HG03159 (cell line): ENCODE results near the gene PRKN.

Experiments
- ATAC-seq: cut with Tn5 transposase; IDR thresholded peaks from one replicate; pipeline ENCODE4 v1.9.1; 2021; ENCODE audit warnings: mild to moderate bottlenecking, moderate library complexity; ENCODE audit not compliant: unreplicated experiment

Gene PRKN

DNA sequence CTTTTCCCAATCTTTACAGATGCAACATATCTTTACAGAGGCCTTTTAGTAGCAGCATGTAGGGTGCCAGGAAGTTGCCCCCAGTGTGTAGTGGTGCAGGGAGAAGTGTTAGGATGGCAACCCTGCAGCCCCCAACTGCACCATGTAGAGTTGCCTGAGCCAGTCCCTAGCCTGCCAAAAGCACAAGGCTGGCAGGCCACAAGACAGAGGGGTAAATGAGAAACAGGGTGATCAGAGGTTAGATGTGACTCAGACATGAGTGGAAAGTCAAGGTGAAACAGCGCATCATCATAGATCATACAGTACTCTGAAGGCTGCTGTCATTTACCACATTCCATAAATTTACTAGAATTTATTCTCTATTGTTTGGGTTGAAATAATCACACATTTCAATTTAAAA lies 467.5 kb downstream of the PRKN start:
- ATAC-seq = no peak

DNA sequence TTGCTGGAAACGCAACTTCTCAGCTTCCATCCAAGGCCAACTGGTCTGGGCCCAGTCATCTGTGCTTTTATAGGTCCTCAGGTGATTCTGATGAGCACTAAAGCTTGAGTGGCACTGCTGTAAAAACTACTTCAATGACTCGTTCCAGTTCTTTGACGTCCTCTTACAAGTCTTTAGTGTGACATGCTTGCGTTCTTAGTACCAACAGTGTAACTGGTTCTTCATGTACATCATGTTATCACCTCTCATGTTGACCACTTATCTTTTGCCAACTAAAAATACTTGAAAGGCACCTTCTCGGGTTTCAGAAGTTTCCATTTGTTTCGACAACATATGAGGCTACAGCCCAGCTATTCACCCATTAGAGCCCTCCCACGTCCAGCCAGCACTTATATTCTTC lies 468.9 kb downstream of the PRKN start:
- no peak for ATAC-seq

DNA sequence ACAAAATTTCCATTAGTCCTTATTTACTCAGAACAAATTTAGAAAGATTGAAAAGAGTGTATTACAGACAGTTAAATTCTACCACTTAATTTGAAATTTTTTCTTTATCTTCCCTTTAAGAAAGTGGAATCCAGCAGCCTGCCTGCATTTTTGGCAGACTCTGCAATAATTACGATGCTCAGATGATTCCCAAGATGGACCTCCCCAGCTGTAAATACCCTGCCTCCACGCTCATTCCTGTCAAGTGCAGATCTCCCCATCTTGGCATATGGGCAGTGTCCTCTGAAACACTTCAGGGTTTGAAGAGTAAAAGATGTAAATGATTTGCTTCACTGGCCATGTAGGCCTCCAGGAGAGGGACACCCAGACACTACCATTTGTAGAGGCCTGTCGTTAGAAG lies 471.2 kb downstream of the PRKN start:
- ATAC-seq = no peak

DNA sequence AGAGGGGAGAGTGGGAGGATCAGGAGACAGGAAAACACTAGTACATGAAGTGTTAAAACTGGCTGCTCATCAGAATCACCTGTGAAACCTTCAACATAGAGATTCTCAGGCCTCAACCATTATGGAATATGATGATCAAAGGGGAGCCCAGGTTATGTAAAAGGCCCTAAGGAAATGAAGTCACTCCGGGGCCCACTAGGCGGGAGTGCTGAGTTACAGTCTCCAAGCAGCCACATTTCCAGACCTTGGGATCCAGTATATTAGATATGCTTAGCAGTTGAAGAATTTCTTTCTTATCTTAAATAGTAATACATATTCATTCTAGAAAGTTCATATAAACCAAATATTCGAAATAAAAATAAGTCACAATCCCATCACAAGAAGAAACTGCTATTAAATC lies 476.3 kb downstream of the PRKN start:
- ATAC-seq = no peak

DNA sequence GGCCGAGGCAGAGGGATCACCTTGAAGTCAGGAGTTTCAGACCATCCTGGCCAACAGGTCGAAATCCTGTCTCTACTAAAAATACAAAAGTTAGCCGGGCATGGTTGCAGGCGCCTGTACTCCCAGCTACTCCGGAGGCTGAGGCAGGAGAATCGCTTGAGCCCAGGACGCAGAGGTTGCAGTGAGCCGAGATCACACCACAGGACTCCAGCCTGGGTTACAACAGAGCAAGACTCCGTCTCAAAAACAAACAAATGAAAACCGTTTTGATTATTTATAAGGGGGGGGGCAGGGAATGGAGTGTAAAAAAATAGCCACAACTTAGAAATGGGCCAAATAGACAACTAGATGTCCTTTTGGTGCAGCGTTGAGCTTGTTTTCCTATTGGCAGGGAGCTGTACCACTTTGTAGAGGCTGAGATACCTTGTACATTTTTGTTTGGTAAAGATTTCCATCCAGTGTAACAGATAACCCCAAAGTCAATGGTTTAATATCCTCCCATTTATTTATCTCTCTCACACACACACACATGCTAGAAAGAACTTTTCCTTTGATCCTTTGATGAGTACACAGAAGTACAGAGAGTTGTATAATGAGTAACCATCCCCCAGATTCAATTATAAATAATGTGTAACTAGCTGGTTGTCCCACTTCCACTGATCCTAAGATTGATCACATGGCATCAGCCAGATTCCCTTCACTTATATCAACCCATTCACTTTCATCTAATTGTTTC lies 477.5 kb downstream of the PRKN start:
- ATAC-seq = no peak

DNA sequence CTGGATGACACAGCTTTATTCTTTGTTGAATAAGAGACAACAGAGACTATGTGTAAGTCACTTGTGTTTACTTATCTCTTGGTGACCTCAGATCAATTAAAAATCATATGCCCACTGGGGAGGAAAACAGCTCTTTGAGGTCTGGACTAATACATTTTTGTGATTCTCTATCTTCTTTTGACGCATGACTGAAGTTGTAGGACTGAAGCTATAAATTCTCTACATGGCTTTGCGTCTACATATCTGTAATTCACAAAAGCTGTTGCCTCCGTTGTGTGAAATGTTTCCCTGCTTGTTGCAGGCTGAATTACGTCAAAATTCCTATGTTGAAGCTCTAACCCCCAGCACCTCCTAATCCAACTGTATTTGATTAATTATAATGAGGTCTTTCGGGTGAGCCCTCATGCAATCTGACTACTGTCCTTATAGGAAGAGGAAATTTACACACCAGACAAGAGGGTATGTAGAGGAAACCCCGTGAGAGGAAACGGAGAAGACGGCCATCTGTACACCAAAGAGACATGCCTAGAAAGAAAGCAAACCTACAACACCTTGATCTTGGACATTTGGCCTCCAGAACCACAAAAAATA lies 481.6 kb downstream of the PRKN start:
- ATAC-seq = no peak

DNA sequence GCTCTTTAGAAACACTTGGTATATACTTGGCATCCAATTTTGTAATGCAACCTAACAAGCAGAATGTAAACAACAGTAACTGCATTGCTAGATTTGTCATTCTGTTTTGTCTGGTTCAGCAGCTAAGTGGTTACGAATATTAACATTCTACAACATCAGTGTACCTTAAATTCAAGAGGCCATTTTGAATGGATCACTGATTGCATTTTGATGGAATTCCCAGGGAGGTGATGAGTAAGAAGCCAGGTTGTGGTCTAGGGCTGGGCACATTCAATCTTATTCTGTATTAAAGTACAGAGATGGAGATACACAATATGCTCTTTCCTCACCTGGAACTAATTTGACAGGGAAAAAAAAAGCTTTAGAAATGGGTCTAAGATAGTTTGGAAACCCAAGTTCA lies 483.5 kb downstream of the PRKN start:
- no peak for ATAC-seq

DNA sequence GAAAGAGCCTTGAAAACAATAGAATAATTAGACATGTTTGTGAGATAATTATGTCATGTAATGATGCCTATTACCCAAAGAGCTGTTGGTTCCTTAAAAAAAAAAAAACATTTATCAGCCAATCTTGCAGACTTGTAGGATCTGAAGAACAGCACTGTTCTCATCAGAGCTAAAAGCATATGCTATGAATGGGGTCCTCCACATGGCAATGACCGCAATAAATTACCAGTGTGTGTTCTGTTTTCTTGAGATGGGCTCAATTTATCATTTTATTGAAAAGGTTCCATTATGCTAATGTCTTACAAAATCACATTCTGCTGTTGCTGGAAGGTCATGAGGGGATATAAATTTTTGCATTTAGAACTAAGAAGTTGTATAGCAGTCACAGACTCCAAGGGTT lies 484.7 kb downstream of the PRKN start:
- no peak for ATAC-seq

DNA sequence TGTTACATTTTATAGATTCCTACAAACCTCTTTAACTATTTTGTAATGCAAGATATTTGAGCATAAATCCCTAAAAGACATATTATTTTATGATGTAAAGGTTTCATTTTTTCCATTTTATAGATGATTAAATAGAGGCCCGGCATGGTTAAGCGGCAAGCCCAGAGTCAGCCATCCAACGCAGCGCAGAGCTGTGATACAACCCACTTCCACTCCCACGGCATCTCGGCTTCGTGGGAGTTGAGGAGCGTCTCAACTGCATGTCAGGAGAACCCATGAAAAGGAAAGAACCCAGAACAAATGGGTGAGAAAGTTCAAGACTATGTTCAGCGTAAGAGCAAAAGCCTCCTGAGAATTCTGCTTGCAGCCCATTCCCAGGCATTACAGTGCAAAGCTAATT lies 488.2 kb downstream of the PRKN start:
- ATAC-seq = no peak

DNA sequence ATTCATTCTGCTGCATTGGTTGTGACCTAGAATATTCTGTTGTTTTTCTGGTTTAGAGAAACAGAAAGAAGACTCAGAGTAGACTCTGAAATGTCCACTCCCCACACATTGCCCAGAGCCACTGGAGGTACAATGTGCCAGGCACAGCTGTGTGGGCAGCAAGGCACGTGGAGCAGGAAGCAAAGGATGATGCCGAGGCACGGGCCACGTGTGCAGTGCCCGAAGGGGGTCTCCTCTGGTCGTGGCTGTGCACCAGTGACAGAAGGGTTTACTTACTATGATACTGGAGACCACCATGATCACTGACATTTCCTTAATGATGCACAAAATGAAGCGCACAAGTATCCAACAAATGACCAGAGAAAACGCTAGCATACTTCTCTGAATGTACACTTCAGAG lies 488.9 kb downstream of the PRKN start:
- no peak for ATAC-seq

DNA sequence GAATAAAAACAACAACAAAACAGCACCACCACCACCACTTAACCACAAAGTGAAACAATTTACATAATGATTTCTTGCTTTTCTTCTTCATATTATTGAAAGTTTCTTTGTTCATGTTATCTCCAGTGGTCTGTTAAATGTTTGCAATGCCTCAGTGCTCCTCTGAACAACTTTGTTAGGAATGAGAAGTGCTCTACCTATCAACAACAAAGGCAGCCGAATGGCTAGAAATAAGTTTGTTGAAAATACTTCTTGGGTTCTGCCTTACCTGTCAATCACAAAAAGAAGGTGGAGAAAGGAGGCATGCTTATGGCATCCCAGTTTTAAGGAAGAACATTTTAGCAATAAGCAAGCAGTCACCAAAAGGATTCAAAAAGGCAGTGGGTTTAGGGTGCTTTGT lies 490.2 kb downstream of the PRKN start:
- no peak for ATAC-seq

DNA sequence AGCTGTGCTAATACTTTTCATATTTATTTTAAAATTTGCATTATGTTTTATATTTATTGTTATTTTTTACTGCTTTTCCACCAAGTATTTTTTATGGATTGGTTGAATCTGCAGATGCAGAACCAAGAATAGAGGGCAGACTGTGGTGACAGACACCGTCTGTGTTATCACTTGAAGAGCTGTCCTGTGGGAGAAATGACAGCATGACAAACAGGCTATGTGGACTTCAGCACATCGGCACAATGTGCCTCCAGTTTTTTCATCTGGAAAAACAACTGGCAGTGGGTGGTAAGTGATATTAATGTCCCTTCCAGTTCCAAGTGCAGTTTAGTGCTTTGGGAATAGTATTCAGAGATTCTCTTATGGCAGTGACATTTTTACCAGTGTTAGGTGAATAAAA lies 492.9 kb downstream of the PRKN start:
- no peak for ATAC-seq

DNA sequence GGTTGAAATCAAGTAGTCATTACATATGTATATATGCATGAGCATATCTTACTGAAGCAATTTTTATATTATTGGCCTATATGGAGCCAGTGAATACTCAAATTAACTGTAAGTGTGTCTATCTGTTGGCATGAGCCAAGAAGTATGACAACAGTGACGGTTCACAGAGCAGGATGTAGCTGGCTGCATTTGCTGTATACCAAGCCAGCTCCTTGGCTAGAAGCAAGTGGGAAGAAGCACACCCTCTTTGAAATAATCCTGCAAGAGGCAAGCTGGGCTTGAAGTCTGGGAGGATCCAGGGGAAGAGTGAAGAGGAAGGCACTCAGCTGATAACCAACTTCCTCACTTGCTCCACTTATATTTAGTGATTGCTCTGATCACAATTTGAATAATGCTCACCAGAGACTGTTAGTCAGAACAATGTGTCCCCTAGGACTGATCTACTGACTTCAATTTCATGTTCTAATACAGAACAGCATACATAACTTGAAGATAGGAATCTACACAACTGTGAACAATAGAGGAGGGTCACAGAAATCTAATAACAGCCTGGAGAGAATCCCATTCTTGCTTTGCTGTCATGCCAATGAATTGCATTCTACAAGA lies 497.3 kb downstream of the PRKN start:
- ATAC-seq = no peak

DNA sequence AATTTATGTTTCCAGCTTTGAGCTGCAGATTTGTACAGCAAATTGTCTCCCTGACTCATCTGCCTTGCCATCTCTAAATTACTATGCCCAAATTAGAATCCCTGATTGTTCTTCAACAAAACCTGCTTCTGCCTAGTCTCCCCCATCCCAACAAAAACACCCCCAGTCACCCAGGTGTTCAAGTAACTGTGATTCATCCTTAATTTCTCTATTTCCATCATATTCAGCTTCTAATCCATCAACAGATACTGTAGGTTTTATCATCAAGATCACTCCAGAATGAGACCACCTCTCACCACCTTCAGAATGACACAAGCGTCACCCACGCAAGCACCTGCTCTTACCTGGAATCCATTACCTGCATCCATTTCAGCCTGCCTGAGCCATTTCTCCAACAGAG lies 498.5 kb downstream of the PRKN start:
- no peak for ATAC-seq

DNA sequence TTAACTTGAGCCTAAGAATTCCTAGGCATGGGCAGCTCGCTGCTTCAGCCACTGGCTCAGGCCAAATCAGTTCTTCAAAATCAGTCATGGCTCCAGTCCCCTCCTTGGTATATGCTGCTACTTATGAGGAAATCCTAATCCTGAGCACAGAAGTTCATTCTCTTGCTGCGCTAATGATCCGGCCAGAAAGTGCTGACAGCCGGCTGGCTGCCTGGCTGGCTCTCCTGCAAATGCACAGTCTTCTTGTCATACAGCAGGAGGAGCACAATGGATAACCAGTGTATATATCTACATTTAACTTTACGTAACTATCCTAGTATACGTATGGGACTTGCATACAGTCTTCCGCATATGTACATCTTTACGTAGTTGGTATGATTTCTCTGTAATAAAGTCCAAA lies 500.8 kb downstream of the PRKN start:
- no peak for ATAC-seq

DNA sequence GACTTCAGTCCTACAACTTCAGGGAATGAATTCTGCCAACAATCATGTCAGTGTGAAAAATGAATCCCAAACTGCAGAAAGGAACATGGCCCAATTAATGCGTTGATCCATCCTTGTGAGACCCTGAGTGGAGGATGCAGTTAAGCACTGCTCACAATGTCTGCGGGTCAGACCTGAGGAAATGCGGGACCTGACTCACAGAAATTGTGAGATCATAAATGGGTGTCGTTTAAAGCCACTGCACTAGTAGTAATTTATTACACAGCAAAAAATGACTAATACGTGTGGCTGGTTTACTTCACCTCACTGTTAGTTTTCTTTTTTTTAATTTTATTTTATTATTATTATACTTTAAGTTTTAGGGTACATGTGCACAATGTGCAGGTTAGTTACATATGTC lies 505.0 kb downstream of the PRKN start:
- no peak for ATAC-seq

DNA sequence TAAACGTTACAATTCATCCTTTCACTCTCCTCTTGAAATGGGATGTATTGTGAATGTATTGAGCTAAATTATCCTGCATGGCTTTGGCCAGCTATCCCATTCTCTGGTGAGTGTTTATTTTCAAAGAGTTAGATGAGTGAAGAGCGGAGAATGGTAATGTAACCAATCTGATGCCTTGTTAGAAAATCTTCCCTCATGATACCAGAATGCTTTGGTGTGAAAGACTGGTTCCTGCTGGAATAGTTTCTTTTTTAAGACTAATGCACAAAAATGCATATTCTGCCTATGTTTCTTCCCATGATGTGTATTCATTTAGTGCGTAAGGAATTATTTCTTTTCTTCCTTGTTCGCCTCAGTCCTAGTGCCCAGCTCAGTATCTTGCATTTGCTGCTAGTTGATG lies 506.7 kb downstream of the PRKN start:
- ATAC-seq = no peak

DNA sequence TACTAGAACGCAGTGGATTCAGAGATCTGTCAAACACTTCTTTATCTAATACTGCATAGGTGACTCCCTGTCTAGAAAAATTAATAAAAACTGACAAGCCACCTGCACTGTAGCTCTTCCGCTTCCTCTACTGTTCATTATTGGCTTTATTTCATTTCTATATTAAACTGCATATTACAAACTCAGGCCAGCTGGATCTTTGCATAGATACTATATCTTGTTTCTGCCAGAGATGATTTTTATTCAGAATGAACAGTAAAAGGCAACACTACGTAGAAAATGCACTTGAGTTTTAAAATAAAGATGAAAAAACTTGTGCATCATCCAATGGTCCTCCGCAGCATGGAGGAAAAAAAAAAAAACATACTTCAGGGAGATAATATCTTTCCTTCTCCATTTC lies 508.3 kb downstream of the PRKN start:
- ATAC-seq = no peak

DNA sequence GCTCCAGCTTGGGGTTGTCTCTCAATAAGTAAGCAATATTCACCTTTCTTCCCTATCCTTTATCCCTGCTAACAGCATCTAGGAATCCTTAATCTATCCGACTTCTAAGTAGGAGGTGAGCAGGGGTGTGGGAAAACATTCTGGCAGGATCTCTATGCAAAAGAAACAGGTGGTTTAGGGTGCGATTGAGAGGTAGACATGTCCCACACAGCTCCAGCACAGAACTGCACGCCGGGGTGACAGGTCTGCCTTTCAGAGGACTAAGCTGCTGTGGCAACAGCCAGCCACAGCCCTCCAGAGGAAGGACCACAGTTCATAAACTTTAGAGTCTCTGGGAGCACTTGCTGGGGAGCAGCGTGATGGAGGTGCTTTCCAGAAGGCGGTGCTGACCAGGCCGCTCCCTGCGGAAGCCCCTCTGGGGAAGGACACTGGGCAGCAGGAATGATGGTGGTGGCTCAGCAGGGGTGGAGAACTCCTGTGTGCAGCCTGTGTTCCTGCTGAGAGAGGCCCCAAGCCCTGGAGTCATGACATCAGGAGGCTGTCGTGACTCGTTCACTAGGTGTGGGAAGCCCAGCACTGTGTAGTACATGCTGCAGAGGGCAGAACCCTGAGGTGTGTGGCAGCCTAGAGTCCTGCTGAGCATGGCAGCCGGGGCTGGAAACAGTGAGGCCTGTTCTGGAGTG lies 509.6 kb downstream of the PRKN start:
- no peak for ATAC-seq

DNA sequence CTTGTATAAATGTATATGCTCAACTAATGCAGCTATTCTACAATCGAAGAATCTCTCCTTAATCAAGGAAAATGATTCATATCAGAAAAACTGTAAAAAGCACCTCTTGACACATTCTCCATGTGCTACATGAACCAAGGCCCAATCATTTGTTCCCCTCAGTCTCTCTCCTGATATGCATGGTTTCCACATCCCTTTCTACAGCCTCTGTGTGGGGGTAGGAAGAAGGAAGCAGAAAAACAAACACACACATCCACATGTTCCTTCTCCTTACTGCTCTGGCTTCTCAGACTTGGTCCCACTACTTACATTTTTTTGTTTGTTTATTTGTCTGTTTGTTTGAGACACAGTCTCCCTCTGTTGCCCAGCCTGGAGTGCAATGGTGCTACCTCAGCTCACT lies 510.5 kb downstream of the PRKN start:
- no peak for ATAC-seq

DNA sequence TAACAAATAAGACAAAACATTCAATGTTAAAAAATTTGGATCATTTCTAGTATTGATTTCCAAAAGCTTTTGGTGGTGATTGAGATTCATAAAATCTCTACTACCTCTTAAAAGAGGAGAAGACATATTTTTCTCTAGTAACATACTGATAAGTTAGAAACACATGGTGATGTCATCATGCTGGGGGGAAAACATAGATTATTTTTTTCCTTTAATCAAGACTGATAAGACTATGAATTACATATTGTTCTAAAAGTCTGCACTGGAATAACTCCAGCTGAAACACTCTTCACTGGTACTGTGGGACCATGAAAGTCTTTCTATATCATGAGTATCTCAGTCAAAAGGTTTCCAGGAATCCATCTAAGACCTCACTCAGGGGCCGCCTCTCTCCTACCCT lies 515.8 kb downstream of the PRKN start:
- ATAC-seq = no peak

DNA sequence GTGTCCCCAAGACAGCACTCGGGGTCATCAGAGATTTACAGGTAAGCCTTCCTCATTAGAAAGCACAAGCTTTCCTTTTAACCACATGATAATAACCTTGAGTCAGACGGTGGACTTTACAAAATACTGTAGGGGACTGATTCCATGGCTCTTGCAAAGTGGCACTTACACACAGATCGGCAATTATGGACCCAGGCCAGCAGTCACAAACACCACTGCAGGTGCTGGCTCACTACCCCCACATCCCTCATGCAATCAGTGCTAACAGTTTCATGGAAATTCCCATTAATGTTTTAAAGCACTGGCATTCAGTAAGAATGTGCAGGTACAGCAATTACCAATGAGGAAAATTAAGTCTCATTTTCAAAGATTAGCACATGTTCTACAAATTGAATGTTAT lies 516.5 kb downstream of the PRKN start:
- no peak for ATAC-seq
